Stimulated activated naive CD4-positive, alpha-beta T cell treated with Interleukin-2 at 50 U/mL for 16 hours (primary cell): ENCODE measurements around the gene GGA3.
A peak's percentile ranks its signal among the peaks of the same experiment; 100 is the strongest.
"Not testable (repeated sequence)": the region's sequence is repeated elsewhere in the genome, so short reads cannot be mapped to it uniquely, and the experiment has no call there.

Experiments
- DNase-seq: peaks from one replicate; lab custom pipeline; 2025; lab: John Stamatoyannopoulos, UW

The GGA3 gene

DNA sequence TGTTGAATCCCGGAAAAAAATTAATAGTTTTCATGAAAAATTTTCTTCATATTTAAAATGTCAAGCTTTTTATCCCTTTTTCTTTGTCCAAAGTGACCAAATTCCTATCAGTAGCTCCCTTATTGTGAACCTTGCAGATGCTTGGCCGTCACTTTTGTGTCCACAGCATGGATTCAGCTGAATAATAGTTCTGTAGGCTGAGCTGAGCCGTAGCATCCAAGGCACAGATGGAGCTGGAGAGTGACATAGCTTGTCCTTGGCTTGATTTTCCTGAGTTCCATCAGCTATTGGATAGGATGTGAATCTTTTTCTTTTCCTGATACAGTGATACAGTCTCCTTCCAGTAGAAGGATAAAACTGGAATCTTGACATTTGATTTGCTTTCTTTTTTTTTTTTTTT is 52.3 kb downstream of the GGA3 start:
- DNase-seq, result no peak

DNA sequence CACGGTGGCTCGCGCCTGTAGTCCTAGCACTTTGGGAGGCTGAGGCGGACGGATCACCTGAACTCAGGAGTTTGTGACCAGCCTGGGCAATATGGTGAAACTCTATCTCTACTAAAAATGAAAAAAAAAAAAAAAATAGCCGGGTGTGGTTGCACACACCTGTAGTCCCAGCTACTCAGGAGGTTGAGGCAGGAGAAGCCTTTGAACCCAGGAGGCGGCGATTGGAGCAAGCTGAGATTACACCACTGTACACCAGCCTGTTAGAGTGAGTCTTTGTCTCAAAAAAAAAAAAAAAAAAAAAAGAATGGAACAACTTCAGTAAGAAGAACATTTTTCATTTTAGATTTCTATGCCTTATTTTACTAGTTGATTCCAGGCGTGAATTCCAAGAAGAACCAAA is 53.2 kb downstream of the GGA3 start:
- DNase-seq, result no peak

DNA sequence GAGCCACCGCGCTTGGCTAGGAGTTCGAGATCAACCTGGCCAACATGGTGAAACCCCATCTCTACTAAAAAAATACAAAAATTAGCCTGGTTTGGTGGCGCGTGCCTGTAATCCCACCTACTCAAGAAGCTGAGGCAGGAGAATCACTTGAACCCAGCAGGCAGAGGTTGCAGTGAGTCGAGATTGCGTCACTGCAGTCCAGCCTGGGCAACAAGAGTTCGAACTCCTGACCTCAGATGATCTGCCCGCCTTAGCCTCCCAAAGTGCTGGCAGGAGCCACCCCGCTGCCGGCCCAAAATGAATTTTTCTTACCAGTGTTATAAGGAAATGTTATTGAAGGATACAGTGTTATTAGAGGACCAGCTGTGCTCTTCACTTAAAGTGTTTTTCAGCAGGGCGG is 53.6 kb downstream of the GGA3 start:
- DNase-seq, result no peak

DNA sequence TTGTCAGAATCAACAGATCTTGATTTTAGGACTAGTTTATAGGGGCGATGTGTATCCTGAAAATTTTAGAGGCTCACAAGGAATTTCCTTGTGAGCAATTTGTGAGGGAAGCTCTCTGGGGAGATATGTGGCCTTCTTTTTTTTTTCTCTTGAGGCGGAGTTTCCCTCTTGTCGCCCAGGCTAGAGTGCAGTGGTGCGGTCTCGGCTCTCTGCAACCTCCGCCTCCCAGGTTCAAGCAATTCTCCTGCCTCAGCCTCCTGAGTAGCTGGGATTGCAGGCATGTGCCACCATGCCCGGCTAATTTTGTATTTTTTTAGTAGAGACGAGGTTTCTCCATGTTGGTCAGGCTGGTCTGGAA is 54.4 kb downstream of the GGA3 start:
- DNase-seq, result not testable (repeated sequence)

DNA sequence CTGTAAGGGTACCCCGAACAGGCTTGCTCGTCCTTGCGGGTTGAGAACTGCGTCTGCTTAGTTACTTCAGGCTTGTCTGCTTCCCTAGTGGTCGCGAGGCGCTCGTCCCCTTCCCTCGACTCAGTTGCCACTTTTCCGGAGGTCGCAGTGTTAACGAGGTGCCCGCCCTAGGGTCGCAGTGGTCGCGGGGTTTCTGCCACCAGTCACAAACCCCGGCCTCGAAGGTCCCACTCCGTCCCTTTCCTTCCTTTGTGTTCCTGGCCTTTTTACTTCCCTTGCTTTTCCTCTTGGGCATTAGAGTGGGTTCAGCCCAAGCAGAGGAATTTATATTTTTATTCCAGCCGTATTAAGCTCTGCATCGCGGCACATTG is 55.6 kb downstream of the GGA3 start:
- DNase-seq, result no peak

DNA sequence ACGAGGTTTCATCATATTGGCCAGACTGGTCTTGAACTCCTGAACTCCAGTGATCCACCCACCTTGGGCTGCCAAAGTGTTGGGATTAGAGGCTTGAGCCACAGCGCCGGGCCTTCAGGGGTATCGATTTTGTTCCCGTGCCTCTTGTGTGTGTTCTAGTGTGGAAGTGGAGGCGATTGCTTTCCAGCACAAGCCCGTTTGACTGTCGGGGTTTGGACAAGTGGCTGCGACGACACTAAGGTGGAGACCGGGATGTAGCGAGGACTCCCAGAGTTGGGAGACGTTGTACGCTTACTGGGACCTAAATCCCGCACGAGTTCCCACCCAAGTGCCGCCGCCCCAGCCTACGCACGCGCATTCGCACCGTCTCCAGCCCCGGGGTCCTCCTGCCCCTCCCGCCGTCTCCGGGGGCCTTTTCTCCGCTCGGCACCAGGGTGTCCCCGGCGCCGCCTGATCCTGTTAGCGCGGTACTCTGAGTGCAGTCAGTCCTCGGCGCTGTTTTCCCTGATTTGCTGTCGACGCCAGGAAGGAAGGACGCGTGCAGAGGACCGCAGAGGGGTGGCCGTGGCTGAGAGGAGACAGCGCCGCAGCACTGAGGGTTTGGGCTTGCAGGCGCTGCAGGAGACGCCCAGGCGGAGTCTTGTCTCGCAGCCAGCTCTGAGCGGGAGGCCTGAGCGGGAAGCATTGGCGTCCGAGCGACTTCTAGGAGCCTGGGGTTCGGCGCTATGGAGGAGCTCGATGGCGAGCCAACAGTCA is 56.2 kb downstream of the GGA3 start, which contains the start of gene NUP85:
NUP85 (plus strand) TSS at position 643 of the 756 bp plus-strand sequence; CDS start at position 726, 83 bp downstream.
- DNase-seq, result peak; percentile 89

DNA sequence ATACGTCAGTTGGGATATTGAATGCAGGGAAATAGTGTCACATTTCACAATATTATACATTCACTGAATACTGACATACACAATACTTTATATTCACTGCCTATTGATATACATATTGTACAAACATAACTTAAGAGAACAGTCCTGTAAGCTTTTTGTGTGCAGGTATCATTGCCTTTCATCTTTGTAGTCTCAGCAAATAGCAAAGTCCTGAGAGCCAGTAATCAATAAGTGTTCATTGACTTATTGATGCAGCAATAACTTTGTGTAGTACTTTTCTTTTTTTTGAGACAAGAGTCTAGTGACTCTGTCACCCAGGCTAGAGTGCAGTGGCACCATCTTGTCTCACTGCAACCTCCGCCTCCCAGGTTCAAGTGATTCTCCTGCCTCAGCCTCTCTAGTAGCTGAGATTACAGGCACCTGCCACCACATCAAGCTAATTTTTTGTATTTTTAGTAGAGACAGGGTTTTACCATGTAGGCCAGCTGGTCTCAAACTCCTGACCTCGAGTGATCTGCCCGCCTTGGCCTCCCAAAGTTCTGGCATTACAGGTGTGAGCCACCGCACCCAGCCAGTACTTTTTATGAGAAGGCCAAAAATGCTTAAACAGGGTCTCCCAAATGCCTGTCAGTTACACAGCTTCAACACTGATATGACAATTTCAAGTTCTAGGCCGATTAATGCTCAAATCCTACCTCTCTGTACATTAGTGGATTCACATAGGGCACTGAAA is 61.4 kb downstream of the GGA3 start:
- no peak for DNase-seq

DNA sequence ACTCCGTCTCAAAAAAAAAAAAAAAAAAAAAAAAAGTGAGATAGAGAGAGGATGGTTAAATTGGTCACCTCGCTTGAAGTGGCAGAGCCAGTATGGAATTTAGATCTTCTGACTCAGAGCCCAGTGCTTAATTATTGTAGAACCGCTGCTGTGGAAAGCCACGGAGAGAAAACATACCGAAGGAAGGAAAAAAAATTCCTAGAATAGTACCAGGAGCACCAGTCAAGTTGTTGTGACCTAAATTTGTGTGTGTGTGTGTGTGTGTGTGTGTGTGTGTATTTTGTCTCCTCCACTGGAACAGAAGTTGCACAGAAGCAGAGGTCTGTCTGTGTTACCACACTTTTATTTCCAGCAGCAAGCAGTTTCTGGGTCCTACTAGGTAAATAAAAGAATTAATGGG is 66.5 kb downstream of the GGA3 start:
- DNase-seq, result no peak

DNA sequence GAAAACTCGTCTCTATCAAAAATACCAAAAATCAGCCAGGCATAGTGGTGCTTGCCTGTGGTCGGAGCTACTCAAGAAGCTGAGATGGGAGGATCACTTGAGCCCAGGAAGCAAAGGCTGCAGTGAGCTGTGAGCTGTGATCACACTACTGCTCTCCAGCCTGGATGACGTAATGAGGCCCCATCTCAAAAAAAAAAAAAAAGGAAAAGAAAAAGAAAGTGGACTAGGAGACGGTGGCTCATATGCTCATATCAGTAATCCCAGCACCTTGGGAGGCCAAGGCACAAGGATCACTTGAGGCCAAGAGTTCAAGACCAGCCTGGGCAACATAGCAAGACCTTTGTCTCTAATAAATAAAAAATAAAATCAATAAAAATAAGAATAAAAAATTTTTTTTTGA is 69.8 kb downstream of the GGA3 start:
- no peak for DNase-seq

DNA sequence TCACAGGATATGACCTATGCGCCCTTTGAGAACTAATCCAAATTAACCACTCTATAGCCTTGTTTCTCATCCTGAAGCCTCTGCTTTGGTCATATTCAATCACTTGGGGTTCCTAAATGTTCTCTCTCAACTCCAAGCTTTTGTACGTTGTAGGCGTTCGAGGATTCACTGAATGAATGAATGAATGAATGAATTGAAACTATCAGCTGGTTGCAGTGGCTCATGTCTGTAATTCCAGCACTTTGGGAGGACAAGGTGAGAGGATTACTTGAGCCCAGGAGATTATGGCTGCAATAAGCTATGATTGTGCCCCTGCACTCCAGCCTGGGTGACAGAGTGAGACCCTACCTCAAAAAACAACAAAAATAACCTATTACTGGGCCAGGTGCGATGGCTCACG is 72.8 kb downstream of the GGA3 start:
- no peak for DNase-seq
